ENCODE measurements around the gene IL10RB.
"Not testable (repeated sequence)": the region's sequence is repeated elsewhere in the genome, so short reads cannot be mapped to it uniquely, and the experiment has no call there.

The IL10RB gene

GRCh38 chr21:33241846-33242245, 24.3 kb upstream of the IL10RB start:
- DNase-seq = no peak

GRCh38 chr21:33242846-33243245, 23.3 kb upstream of the IL10RB start:
- DNase-seq = not testable (repeated sequence)

GRCh38 chr21:33244082-33244778, 21.9 kb upstream of the IL10RB start:
- DNase-seq = peak; percentile 39

DNA sequence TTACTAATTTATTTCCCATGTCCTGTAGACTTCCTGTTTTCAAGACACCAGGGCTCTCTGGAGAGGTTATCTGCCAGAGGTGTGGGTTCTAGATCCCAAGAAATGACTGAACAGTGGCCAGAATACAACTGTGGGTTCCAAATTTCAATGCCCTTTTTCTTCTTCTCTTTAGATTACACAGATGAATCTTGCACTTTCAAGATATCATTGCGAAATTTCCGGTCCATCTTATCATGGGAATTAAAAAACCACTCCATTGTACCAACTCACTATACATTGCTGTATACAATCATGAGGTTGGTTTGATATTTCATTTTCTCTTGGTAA, 21.4 kb upstream of the IL10RB start:
- peak; percentile 67 for DNase-seq

DNA sequence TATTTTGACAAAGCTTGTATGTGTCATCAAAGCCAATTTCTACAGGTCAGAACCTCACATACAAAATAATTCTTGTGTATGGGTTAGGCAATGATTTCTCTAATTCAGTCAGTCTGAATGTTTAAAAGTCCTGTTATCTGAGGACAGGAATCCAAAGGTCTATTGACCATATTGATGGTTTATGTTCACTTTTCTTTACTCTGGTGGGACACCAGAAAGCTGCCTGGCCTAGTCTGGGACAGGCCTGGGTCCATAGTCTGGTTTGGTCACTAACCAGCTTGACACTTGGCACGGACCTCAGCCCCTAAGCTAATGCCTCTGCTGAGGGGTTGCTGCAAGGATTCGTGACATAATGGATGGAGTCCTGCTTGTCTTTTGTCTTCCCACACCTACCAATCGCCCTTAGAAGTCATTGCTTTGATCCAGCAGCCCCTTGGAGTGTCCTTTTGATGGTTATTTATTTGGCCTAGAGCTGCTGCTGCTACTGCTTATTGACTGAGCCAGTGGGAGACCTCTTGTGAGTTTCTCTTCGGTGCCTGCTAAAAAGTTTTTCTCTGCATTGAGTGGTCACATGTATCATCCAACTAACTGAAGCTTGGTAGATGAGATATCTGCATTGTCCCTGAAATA, 20.8 kb upstream of the IL10RB start:
- DNase-seq = no peak

DNA sequence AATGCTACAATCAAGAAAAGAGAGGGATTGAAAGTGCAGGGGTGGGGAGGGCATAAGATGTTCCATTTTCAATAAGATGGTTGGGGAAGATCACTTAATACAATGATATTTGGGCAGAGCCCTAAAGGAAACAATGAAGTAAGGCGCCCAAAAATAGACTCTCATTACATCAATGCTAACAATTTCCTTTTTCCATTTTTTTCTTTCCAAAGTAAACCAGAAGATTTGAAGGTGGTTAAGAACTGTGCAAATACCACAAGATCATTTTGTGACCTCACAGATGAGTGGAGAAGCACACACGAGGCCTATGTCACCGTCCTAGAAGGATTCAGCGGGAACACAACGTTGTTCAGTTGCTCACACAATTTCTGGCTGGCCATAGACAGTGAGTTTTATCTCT, 19.7 kb upstream of the IL10RB start:
- no peak for DNase-seq

- DNase-seq = no peak
Measured at GRCh38 chr21:33246963-33247362, 19.2 kb upstream of the IL10RB start.

DNA sequence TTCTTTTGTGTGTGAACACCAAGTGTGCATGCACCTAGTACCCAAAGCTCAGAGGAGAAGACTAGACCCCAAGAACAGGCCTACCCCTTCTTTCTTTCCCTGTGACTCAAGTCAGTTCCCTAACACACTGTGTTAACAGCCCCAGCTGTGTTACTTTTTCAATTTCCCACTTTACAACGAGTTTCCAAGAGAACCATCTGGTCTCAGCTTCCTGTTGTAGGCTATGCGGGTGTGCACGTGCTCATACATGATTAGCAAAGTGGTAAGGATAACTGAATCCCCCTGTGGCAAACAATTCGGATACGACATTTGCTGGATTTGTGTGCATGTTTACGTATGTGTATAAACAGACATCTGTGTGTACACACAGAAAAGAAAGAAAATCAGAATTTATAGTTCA, 18.6 kb upstream of the IL10RB start:
- DNase-seq = no peak

- no peak for DNase-seq
Measured at GRCh38 chr21:33249331-33250002, 16.7 kb upstream of the IL10RB start.

- no peak for DNase-seq
Measured at GRCh38 chr21:33251119-33251518, 15.0 kb upstream of the IL10RB start.

- DNase-seq = not testable (repeated sequence)
Measured at GRCh38 chr21:33253382-33253781, 12.8 kb upstream of the IL10RB start.

DNA sequence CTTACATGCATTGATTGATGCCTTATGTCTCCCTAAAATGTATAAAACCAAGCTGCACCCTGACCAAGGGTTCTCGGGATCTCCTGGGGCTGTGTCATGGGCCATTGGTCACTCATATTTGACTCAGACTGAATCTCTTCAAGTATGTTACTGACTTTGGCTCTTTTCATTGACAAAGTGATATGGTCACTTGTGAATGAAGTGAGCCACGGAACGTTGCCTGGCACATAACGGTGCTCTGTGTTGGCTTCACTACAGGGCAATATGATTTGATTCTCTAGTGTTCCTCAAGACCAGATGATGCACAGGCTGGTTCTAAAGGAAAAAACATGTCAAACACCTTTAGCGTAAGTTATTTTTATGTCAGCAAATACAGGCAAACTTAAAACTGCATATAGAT, 11.4 kb upstream of the IL10RB start:
- no peak for DNase-seq

DNA sequence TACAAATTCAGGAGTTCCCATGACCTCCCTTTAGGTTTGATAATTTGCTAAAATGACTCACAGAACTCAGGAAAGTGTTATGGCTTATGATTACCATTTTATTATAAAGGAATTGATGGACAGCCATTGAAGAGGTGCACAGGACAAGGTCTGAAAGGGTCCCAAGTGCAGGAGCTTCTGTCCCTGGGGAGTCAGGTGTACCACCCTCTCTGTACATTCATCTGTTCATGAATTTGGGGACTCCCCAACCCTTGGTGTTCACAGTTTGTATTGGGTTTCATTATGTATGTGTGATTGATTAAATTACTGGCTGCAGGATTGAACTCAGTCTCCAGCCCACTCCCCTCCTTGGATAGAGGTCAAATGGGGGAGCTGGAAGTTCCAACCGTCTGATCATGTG, 10.8 kb upstream of the IL10RB start:
- DNase-seq = no peak

DNA sequence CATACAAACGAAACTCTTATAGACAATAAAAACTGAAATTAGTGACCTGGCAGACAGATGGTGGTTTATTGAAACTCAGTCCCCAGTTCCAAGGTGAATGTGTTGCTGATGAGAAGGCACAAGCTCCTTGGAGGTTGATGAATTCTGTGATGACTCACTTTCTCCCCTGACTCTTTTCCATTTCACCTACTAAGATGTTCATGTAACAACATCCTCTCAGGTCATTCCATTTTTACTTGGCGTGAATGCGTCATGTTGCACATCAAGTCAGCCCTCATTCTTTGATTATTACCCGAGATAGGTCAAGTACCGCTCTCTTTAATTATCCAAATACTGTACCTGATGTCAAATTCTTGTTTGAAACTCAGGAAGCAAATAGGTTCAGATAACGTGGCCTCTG, 10.1 kb upstream of the IL10RB start:
- no peak for DNase-seq

DNA sequence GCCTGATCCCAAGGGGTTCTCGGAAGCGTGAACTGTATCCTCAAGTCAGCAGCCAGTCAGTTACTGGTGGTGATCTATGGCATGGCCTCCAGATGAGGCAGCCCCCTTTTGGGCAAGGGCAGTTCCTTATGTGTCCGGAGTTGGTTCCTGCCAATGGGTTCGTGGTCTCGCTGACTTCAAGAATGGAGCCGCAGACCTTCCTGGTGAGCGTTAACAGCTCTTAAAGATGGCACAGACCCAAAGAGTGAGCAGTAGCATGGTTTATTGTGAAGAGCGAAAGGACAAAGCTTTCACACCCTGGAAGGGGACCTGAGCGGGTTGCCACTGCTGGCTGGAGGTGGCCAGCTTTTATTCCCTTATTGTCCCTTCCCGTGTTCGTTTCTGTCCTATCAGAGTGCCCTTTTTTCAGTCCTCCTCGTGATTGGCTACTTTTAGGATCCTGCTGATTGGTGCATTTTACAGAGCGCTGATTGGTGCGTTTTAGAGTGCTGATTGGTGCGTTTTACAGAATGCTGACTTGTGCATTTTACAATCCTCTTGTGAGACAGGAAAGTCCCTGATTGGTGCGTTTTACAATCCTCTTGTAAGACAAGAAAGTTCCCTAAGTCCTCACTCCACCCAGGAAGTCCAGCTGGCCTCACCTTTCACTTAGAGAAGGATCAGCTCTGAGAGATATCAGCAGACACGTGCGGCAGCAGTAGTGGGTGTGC, 8.9 kb upstream of the IL10RB start:
- DNase-seq = no peak

- no peak for DNase-seq
Measured at GRCh38 chr21:33258475-33258874, 7.7 kb upstream of the IL10RB start.

- peak; percentile 56 for DNase-seq
Measured at GRCh38 chr21:33259428-33259827, 6.7 kb upstream of the IL10RB start.

DNA sequence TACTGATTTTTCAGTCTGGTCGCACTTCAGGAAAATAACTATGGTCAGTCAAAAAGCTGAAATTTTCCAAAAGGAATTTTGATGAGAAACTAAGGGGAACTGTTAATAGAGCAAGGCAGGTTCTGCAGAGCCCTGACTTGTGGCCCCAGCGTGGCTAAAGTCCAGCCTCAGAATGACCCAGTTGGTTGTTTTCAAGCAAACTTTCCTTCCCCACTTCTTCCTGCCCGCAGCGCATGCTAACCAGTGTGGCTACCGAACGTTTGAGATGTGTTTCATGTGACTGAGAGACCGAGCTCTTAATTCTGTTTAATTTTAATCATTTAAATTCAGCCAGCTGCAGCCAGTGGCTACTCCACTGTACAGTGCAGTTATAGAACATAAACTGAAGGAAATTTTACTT, 6.2 kb upstream of the IL10RB start:
- no peak for DNase-seq

DNA sequence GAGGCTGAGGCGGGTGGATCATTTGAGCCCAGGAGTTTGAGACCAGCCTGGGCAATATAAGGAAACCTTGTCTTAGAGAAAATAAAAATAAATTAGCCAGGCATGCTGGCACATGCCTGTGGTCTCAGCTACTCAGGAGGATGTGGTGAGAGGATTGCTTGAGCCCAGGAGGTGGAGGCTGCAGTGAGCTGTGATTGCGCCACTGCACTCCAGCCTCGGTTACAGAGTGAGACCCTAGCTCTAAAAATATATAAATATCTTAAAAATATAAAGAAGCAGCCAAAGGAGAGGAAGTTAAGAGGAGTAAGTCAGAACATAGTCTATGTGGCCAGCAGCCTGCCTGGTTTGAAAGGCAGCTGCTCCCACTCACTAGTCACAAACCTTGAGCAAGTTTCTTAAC, 4.5 kb upstream of the IL10RB start:
- peak; percentile 22 for DNase-seq

DNA sequence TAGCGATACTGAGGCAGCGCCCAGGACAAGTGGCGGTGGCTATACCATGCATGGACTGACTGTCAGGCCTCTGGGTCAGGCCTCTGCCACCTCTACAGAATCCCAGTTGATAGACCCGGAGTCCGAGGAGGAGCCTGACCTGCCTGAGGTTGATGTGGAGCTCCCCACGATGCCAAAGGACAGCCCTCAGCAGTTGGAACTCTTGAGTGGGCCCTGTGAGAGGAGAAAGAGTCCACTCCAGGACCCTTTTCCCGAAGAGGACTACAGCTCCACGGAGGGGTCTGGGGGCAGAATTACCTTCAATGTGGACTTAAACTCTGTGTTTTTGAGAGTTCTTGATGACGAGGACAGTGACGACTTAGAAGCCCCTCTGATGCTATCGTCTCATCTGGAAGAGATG, 3.2 kb upstream of the IL10RB start:
- no peak for DNase-seq

GRCh38 chr21:33264561-33264960, 1.6 kb upstream of the IL10RB start:
- DNase-seq = no peak

GRCh38 chr21:33265664-33266049, 510 bp upstream of the IL10RB start:
- peak; percentile 98 for DNase-seq

- DNase-seq = no peak
Measured at GRCh38 chr21:33266789-33267135, 595 bp downstream of the IL10RB start.

DNA sequence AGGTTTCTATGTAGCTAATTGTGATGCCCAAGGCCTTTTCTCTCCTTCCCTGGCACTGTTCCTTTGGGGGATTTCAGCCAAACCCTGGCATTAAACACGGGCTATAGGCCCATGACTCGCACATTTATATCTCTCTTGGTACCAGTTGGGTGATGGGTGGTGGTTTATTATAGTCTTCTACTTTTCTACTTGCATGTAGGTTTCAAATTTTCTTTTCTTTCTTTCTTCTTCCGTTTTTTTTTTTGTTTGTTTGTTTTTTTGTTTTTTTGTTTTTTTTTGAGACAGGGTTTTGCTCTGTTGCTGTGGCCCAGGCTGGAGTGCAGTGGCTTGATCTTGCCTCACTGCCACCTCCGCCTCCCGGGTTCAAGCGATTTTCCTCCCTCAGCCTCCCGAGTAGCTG, 1.1 kb downstream of the IL10RB start:
- DNase-seq = peak; percentile 13

All from inflammatory macrophage treated with lipopolysaccharide for 4 hours (primary cell).